T-cell (primary cell): Measurements from ENCODE around the gene WWC1. TPM values are rescaled to one million over a fixed set of nuclear protein-coding genes. Genes with fewer than 3 reads are reported as not detected.

Source experiments
- ATAC-seq, 4 experiments: fragments of 200-7000 bp in 3 of 4; fragments of 150-1000 bp in 1 of 4; cut with Tn5 transposase; replicated peaks in 1 of 4; 1 replicate in 3 of 4; 2 replicates in 1 of 4; pipeline ENCODE4 v1.10.0; 2021; ENCODE audit warnings: moderate library complexity in 3 of 4, mild to moderate bottlenecking in 2 of 4, moderate number of reproducible peaks in 1 of 4
- CTCF ChIA-PET, 2 donors: fragments of 300-600 bp; sonication (Branson Sonifier 250); formaldehyde crosslinking; loops; one replicate each; lab custom pipeline; 2022; ENCODE audit warnings: antibody characterized with exemption in 2 of 2; lab: Charles Lee
- POLR2A ChIA-PET, 2 donors: fragments of 300-600 bp; sonication (Branson Sonifier 250); formaldehyde crosslinking; loops; one replicate each; lab custom pipeline; 2022; ENCODE audit warnings: antibody characterized with exemption in 2 of 2; lab: Charles Lee
- DNase-seq, 35 experiments: peaks; one replicate each; pipeline versions ENCODE4 v3.0.0 to v3.0.0-alpha.2; 2013 to 2023
- H3K27ac ChIP-seq: one replicate; pipeline ENCODE4 v1.5.1; 2013; ENCODE audit warnings: low read length
- H3K27me3 ChIP-seq, 2 experiments: replicated peaks in 1 of 2; 1 replicate in 1 of 2; 2 replicates in 1 of 2; pipeline versions ENCODE4 v1.6.1 to v1.7.0; 2013; ENCODE audit warnings: low read length in 1 of 2, mixed read lengths in 1 of 2; ENCODE audit not compliant: control insufficient read depth in 2 of 2, insufficient read depth in 2 of 2; ENCODE audit errors: extremely low read depth in 1 of 2
- H3K36me3 ChIP-seq, 2 donors: 1 replicate in 1 of 2; 2 replicates in 1 of 2; pipeline versions ENCODE4 v1.6.1 to v1.7.0; 2013; ENCODE audit warnings: low read length in 1 of 2; ENCODE audit not compliant: control insufficient read depth in 2 of 2, insufficient read depth in 1 of 2; ENCODE audit errors: extremely low read depth in 1 of 2
- H3K4me1 ChIP-seq, 2 experiments: 1 replicate in 1 of 2; 2 replicates in 1 of 2; pipeline versions ENCODE4 v1.6.1 to v1.7.0; 2013; ENCODE audit warnings: low read length in 2 of 2, mixed read lengths in 1 of 2; ENCODE audit not compliant: insufficient read depth in 2 of 2, control insufficient read depth in 1 of 2; ENCODE audit errors: extremely low read depth in 1 of 2
- H3K4me3 ChIP-seq, 2 donors: 1 replicate in 1 of 2; 2 replicates in 1 of 2; pipeline versions ENCODE4 v1.5.1 to v1.7.0; 2013; ENCODE audit warnings: mild to moderate bottlenecking in 2 of 2, low read length in 1 of 2, moderate library complexity in 1 of 2; ENCODE audit not compliant: control insufficient read depth in 1 of 2; ENCODE audit errors: extremely low read depth in 1 of 2
- H3K9me3 ChIP-seq: 2 replicates; pipeline ENCODE4 v1.7.0; 2013
- H3K27ac Mint-ChIP-seq, 2 donors: one replicate each; pipeline ENCODE4 v1.8.0; 2020 to 2021; ENCODE audit warnings: mild to moderate bottlenecking in 2 of 2, mixed read lengths in 2 of 2
- H3K27me3 Mint-ChIP-seq, 2 donors: one replicate each; pipeline ENCODE4 v1.8.0; 2021 to 2022; ENCODE audit warnings: mixed read lengths in 2 of 2
- H3K36me3 Mint-ChIP-seq: one replicate; pipeline ENCODE4 v1.8.0; 2021; ENCODE audit warnings: mixed read lengths
- H3K4me1 Mint-ChIP-seq, 3 donors: one replicate each; pipeline ENCODE4 v1.8.0; 2020 to 2022; ENCODE audit warnings: mixed read lengths in 3 of 3, mild to moderate bottlenecking in 1 of 3
- H3K4me3 Mint-ChIP-seq, 3 donors: one replicate each; pipeline ENCODE4 v1.8.0; 2020 to 2022; ENCODE audit warnings: mild to moderate bottlenecking in 3 of 3, mixed read lengths in 3 of 3, moderate library complexity in 3 of 3
- H3K9me3 Mint-ChIP-seq, 3 donors: one replicate each; pipeline ENCODE4 v1.8.0; 2020 to 2022; ENCODE audit warnings: mixed read lengths in 3 of 3
- WGBS: methylation state at CpG from one replicate; pipeline ENCODE4 v1.1.5; 2013; ENCODE audit warnings: missing lambda C conversion rate; ENCODE audit not compliant: insufficient coverage; 5-methylcytosine and 5-hydroxymethylcytosine counted together
- total RNA-seq, 35 experiments: library from RNA in 6 of 35; stranded (reverse) in 6 of 35; fragments of 120-200 nt in 1 of 35; gene quantifications; one replicate each; pipeline versions ENCODE4 v1.2.1 to v1.2.4 and lab custom pipeline; 2013 to 2026

Gene WWC1
- total RNA-seq, 5 donors from 2014 or later (not counting 1 experiment from before 2014, with no cell fraction given), result 0.83 to 2.0 (median 1.6) TPM

DNA sequence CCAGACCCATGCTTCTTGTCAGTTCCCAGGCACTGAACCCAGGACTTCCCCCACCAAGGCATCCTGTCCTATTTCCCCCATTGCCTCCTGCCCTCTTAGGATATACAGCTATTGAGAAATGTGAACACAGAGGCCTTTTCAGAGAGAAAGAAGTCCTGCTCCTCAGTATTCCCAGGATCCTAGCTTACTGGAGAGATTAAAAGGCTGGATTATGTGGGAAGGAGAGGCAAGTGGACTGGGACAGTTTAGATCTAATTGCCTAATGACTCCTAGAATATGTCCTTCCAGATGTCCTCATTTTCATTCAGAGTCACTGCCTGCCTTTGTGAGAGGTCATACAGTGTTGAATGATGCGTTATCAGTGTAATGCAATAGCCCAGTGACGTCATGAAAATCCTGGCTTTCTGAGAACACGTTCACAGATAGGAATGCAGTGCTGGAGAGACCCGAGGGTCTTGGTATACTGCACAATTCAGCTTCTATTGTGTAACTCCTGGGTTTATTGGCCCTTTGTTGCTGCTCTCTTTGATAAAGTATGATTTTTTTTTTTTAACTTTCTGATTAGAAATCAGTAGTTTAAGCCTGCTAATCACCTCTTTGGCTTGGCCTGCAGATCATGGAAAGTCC, 26.2 kb downstream of the WWC1 start:
- H3K9me3 Mint-ChIP-seq, result no peaks in the 10 kb centered on the region
- no peaks in the 10 kb centered on the region for H3K9me3 ChIP-seq
- H3K4me3 Mint-ChIP-seq, result no peak overlapping the region
- POLR2A ChIA-PET, result no interaction called here
- H3K4me1 Mint-ChIP-seq, result no peaks in the 10 kb centered on the region
- CTCF ChIA-PET, result no interaction called here
- H3K4me3 ChIP-seq, result no peak overlapping the region
- H3K27me3 Mint-ChIP-seq, result peaks cover 2 to 3% of the 10 kb centered on the region in 2 donors
- 77% methylated on average over 2 of the region's 4 CpGs for WGBS
- no peak overlapping the region for H3K27ac Mint-ChIP-seq
- H3K27ac ChIP-seq, result no peak overlapping the region
- no peak for DNase-seq
- no peaks in the 10 kb centered on the region for H3K36me3 Mint-ChIP-seq
- no peaks in the 10 kb centered on the region for H3K27me3 ChIP-seq
- H3K36me3 ChIP-seq, result no peaks in the 10 kb centered on the region
- no peaks in the 10 kb centered on the region for H3K4me1 ChIP-seq
- no peak for ATAC-seq

DNA sequence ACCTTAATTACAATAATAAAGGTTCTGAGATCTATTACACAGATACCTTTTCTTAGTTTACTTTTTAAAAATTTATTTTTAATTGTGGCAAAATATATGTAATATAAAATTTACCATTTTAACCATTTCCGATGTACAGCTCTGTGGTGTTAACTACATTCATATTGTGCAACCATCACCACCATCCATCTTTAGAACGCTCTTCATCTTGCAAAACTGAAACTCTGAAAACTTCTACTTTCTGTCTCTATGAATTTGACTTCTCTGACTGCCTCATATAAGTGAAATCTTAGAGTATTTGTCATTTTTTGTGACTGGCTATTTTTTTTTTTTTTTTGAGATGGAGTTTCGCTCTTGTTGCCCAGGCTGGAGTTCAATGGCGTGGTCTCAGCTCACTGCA, 26.8 kb downstream of the WWC1 start:
- Histone ChIP-seq H3K9me3 (no peaks in the 10 kb centered on the region), H3K27me3 (no peaks in the 10 kb centered on the region), H3K4me1 (no peaks in the 10 kb centered on the region), H3K36me3 (no peaks in the 10 kb centered on the region), H3K4me3 (no peak overlapping the region), H3K27ac (no peak overlapping the region)
- ATAC-seq, result no peak
- no peak for DNase-seq
- CTCF ChIA-PET, result no interaction called here
- Mint-ChIP-seq H3K36me3 (no peaks in the 10 kb centered on the region), H3K27me3 (peaks cover 2 to 3% of the 10 kb centered on the region in 2 donors), H3K4me3 (no peak overlapping the region), H3K9me3 (no peaks in the 10 kb centered on the region), H3K27ac (no peak overlapping the region), H3K4me1 (no peaks in the 10 kb centered on the region)
- POLR2A ChIA-PET, result no interaction called here
- no CpG with 5 or more reads among the region's 4 CpGs for WGBS

DNA sequence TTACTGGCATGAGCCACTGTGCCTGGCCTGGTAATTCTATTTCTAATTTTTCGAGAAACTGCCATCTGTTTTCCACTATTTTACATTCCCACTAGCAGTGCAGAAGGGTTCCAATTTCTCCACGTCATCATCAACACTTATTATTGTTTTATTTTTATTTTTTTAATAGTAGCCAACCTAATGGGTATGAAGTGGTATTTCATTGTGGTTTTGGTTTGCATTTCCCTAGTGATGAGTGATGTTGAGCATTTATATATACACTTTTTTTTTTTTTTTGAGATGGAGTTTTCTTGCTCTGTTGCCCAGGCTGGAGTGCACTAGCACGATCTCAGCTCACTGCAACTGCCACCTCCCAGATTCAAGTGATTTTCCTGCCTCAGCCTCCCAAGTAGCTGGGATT, 28.3 kb downstream of the WWC1 start:
- no peaks in the 10 kb centered on the region for H3K4me1 ChIP-seq
- H3K4me1 Mint-ChIP-seq, result no peaks in the 10 kb centered on the region
- H3K9me3 Mint-ChIP-seq, result no peaks in the 10 kb centered on the region
- CTCF ChIA-PET, result no interaction called here
- H3K4me3 Mint-ChIP-seq, result no peak overlapping the region
- WGBS, result no CpG with 5 or more reads among the region's 3 CpGs
- peaks cover 2 to 3% of the 10 kb centered on the region in 2 donors for H3K27me3 Mint-ChIP-seq
- H3K27ac Mint-ChIP-seq, result no peak overlapping the region
- no peak for ATAC-seq
- DNase-seq, result no peak
- H3K36me3 Mint-ChIP-seq, result no peaks in the 10 kb centered on the region
- no peaks in the 10 kb centered on the region for H3K9me3 ChIP-seq
- H3K36me3 ChIP-seq, result no peaks in the 10 kb centered on the region
- no peak overlapping the region for H3K27ac ChIP-seq
- POLR2A ChIA-PET, result no interaction called here
- no peaks in the 10 kb centered on the region for H3K27me3 ChIP-seq
- H3K4me3 ChIP-seq, result no peak overlapping the region

DNA sequence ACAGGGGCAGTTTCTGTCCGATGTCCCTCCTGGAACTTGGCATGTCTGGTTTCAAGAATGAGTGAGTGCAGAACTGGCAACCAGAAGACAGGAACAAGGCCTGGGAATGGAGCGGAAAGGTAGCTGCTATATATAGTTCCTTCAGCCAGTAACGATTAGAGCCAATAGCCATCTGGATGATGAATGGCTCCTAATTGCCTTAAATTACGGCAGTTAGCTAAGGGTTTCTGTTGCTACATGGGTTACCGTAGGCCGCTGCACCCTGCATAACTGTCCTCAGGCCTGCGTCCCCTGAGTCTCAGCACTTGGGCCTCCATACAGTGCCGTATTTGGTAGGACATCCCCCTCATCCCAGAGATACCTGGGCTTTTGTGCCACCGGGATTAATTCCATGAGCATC, 29.4 kb downstream of the WWC1 start:
- no peaks in the 10 kb centered on the region for H3K36me3 ChIP-seq
- H3K4me3 Mint-ChIP-seq, result no peak overlapping the region
- H3K36me3 Mint-ChIP-seq, result no peaks in the 10 kb centered on the region
- 85% methylated on average over 8 of the region's 9 CpGs for WGBS
- no peaks in the 10 kb centered on the region for H3K9me3 ChIP-seq
- H3K27me3 ChIP-seq, result peaks cover 0 to 5% of the 10 kb centered on the region in 2 experiments
- peaks cover 2 to 3% of the 10 kb centered on the region in 2 donors for H3K27me3 Mint-ChIP-seq
- POLR2A ChIA-PET, result no interaction called here
- no peak overlapping the region for H3K27ac ChIP-seq
- CTCF ChIA-PET, result interaction anchor here in 1 of 2 donors (0.5 kb wide), 1 partner anchor 101 kb away, joined by 3 read pairs; no protein-coding TSS in a partner anchor
- no peak overlapping the region for H3K4me3 ChIP-seq
- H3K4me1 Mint-ChIP-seq, result no peaks in the 10 kb centered on the region
- H3K4me1 ChIP-seq, result no peaks in the 10 kb centered on the region
- H3K9me3 Mint-ChIP-seq, result no peaks in the 10 kb centered on the region
- ATAC-seq (no peak), DNase-seq (no peak)
- no peak overlapping the region for H3K27ac Mint-ChIP-seq

DNA sequence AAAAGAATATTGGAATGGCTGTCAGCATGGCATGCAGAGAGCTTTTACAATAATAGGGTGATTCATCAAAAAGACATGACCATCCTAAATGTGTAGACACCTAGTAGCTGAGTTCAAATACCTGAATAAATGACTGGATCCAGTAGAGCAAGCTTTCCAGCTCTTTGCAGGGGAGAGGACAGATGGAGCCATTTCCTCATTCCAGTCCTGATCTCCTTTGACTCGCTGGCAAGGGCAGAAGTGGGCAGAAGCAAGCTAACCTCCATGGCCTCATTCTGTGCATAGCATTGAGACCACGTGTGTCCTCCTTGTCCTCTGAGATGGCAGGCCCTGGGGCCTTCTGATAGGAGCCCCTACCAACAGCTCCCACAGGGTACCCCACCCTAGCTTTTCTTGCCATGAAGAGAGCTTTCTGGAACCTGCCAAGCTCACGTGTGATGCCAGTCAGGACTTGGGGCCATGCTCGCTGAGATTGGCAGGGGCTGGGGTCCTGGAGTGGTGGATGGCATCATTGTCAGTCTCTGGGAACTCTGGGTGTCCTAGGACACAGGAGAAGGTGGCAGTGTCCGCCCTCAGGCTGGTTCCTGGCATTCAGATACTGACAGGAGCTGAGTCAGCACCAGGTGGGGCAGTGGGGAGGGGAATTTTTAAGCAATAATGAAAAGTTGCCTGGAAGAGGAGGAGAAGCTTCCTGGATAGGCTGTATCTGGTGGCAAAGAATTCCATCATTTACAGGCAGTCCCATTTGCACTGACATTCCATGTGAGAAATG, 33.6 kb downstream of the WWC1 start:
- WGBS, result 87% methylated on average over 3 of the region's 5 CpGs
- Mint-ChIP-seq H3K4me3 (no peak overlapping the region), H3K27me3 (peaks cover 20 to 23% of the 10 kb centered on the region in 2 donors), H3K36me3 (no peaks in the 10 kb centered on the region), H3K4me1 (peaks cover 3 to 9% (median 6%) of the 10 kb centered on the region in 3 donors), H3K27ac (no peak overlapping the region), H3K9me3 (no peaks in the 10 kb centered on the region)
- Histone ChIP-seq H3K36me3 (no peaks in the 10 kb centered on the region), H3K27me3 (peaks cover 0 to 11% of the 10 kb centered on the region in 2 experiments), H3K9me3 (no peaks in the 10 kb centered on the region), H3K27ac (no peak overlapping the region), H3K4me3 (no peak overlapping the region), H3K4me1 (no peaks in the 10 kb centered on the region)
- no peak for DNase-seq
- POLR2A ChIA-PET, result no interaction called here
- CTCF ChIA-PET, result no interaction called here
- ATAC-seq, result no peak

DNA sequence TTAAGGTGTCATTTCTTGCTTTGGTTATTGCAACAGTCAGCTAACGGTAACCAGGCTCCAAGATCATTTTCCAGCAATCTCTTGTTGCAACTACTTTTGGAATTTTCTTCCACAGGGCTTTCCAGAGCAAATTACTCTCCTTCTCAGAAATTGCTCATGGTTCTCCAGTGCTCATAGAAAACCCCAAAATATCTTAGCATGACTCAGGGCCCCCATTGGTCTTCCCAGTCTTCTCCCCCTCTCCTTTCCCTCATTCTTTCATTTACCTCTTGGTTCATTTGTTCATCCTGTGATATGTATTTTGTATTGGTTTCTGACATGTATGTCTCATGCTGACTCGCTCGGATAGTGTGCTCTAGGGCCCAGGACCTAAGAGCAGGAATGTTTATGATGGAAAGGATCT, 35.6 kb downstream of the WWC1 start:
- H3K27ac ChIP-seq, result no peak overlapping the region
- Mint-ChIP-seq H3K4me3 (no peak overlapping the region), H3K4me1 (peaks cover 3 to 9% (median 6%) of the 10 kb centered on the region in 3 donors), H3K27ac (no peak overlapping the region), H3K27me3 (peaks cover 20 to 21% of the 10 kb centered on the region in 2 donors), H3K9me3 (no peaks in the 10 kb centered on the region), H3K36me3 (no peaks in the 10 kb centered on the region)
- no peak overlapping the region for H3K4me3 ChIP-seq
- H3K4me1 ChIP-seq, result no peaks in the 10 kb centered on the region
- ChIA-PET CTCF (no interaction called here), POLR2A (no interaction called here)
- no peaks in the 10 kb centered on the region for H3K36me3 ChIP-seq
- peaks cover 0 to 15% of the 10 kb centered on the region in 2 experiments for H3K27me3 ChIP-seq
- WGBS, result 93% methylated on average over 3 of the region's 3 CpGs
- DNase-seq (no peak), ATAC-seq (no peak)
- no peaks in the 10 kb centered on the region for H3K9me3 ChIP-seq
